ENCODE measurements around the gene CHRNA4.

The CHRNA4 gene

GRCh38 chr20:63316502-63316921 is 44.6 kb downstream of the CHRNA4 start:
- DNase-seq (ENCODE audit: low spot score): no peak
- H3K4me1 ChIP-seq (ENCODE audit: insufficient read depth, poor library complexity, severe bottlenecking): no peaks in the 10 kb centered on the region
- no peak overlapping the region for H3K27ac ChIP-seq (ENCODE audit: poor library complexity, severe bottlenecking)
- H3K9me3 ChIP-seq (ENCODE audit: severe bottlenecking): no peaks in the 10 kb centered on the region
- H3K4me3 ChIP-seq (ENCODE audit: severe bottlenecking): no peak overlapping the region
- peaks cover 10% of the 10 kb centered on the region for H3K27me3 ChIP-seq (ENCODE audit: insufficient read depth, poor library complexity, severe bottlenecking)
- TF ChIP-seq CTCF (IDR thresholded peaks at IDR 0.05; ENCODE audit: poor library complexity, severe bottlenecking): no peak
- no peaks in the 10 kb centered on the region for H3K36me3 ChIP-seq (ENCODE audit: low read depth)
- no peak for ATAC-seq (ENCODE audit: low read depth)

- no peaks in the 10 kb centered on the region for H3K9me3 ChIP-seq (ENCODE audit: severe bottlenecking)
- no peak overlapping the region for H3K4me3 ChIP-seq (ENCODE audit: severe bottlenecking)
- no peaks in the 10 kb centered on the region for H3K4me1 ChIP-seq (ENCODE audit: insufficient read depth, poor library complexity, severe bottlenecking)
- ATAC-seq (ENCODE audit: low read depth) (no peak), DNase-seq (ENCODE audit: low spot score) (peak; percentile 84)
- H3K36me3 ChIP-seq (ENCODE audit: low read depth): no peaks in the 10 kb centered on the region
- H3K27me3 ChIP-seq (ENCODE audit: insufficient read depth, poor library complexity, severe bottlenecking): peaks cover 4% of the 10 kb centered on the region
- H3K27ac ChIP-seq (ENCODE audit: poor library complexity, severe bottlenecking): no peak overlapping the region
- no peak for TF ChIP-seq CTCF (IDR thresholded peaks at IDR 0.05; ENCODE audit: poor library complexity, severe bottlenecking)
Observed at GRCh38 chr20:63315731-63316491, 45.2 kb downstream of the CHRNA4 start.

GRCh38 chr20:63315240-63315689 is 45.9 kb downstream of the CHRNA4 start:
- Histone ChIP-seq H3K4me1 (ENCODE audit: insufficient read depth, poor library complexity, severe bottlenecking) (no peaks in the 10 kb centered on the region), H3K27me3 (ENCODE audit: insufficient read depth, poor library complexity, severe bottlenecking) (peaks cover 4% of the 10 kb centered on the region), H3K36me3 (ENCODE audit: low read depth) (no peaks in the 10 kb centered on the region), H3K4me3 (ENCODE audit: severe bottlenecking) (no peak overlapping the region), H3K9me3 (ENCODE audit: severe bottlenecking) (no peaks in the 10 kb centered on the region), H3K27ac (ENCODE audit: poor library complexity, severe bottlenecking) (no peak overlapping the region)
- TF ChIP-seq CTCF (IDR thresholded peaks at IDR 0.05; ENCODE audit: poor library complexity, severe bottlenecking): no peak
- DNase-seq (ENCODE audit: low spot score): peak; percentile 83
- ATAC-seq (ENCODE audit: low read depth): no peak

GRCh38 chr20:63314566-63315239 is 46.4 kb downstream of the CHRNA4 start:
- Histone ChIP-seq H3K27ac (ENCODE audit: poor library complexity, severe bottlenecking) (no peak overlapping the region), H3K4me1 (ENCODE audit: insufficient read depth, poor library complexity, severe bottlenecking) (no peaks in the 10 kb centered on the region), H3K4me3 (ENCODE audit: severe bottlenecking) (no peak overlapping the region), H3K27me3 (ENCODE audit: insufficient read depth, poor library complexity, severe bottlenecking) (peaks cover 4% of the 10 kb centered on the region), H3K36me3 (ENCODE audit: low read depth) (no peaks in the 10 kb centered on the region), H3K9me3 (ENCODE audit: severe bottlenecking) (no peaks in the 10 kb centered on the region)
- DNase-seq (ENCODE audit: low spot score) (peak; percentile 79), ATAC-seq (ENCODE audit: low read depth) (no peak)
- no peak for TF ChIP-seq CTCF (IDR thresholded peaks at IDR 0.05; ENCODE audit: poor library complexity, severe bottlenecking)

Data from RWPE2 (cell line).